Right lobe of liver (tissue), 4 donors: ENCODE measurements around the gene MMP8.
A peak's percentile ranks its signal among the peaks of the same experiment; 100 is the strongest.

Source experiments
- CTCF ChIP-seq, 4 donors: fragments of 200-600 bp in 3 of 4; fragments of 450-650 bp in 1 of 4; IDR thresholded peaks; one replicate each; pipeline versions ENCODE4 v1.5.1 to v1.8.0; 2016 to 2022; ENCODE audit warnings: antibody characterized with exemption in 4 of 4, mild to moderate bottlenecking in 2 of 4
- POLR2A ChIP-seq: fragments of 450-650 bp; IDR thresholded peaks from one replicate; pipeline ENCODE4 v1.6.1; 2017; ENCODE audit warnings: antibody characterized with exemption, mild to moderate bottlenecking
- donor health status: DM: no; HTN: no; CAD: no.
- donor health status: DM: no; HTN: no; CAD: no.
- donor health status: DM: no; HTN: yes; CAD: no.

- TF ChIP-seq CTCF (IDR thresholded peaks at IDR 0.05) (peak in 3 of 4 donors; percentile 10 to 28 (median 19)), POLR2A (no peak)
These were observed 60.6 kb downstream of the MMP8 start for GRCh38 chr11:102664001-102664752.
